Myocyte (in vitro differentiated cells): ENCODE results near the gene NCOA1. TPM values are rescaled to one million over a fixed set of nuclear protein-coding genes. Genes with fewer than 3 reads are reported as not detected.
"Not testable (repeated sequence)": the region's sequence is repeated elsewhere in the genome, so short reads cannot be mapped to it uniquely, and the experiment has no call there.

Experiments used
- DNase-seq: peaks from one replicate; pipeline ENCODE4 v3.0.0-alpha.2; 2012; ENCODE audit warnings: low read depth
- total RNA-seq: library from RNA; depleted of rRNA; stranded (reverse); fragments of >200 nt; gene quantifications from 2 replicates; pipeline ENCODE4 v1.2.3, GENCODE V29; 2014

The NCOA1 gene
- total RNA-seq, 1 donor from 2014 or later, result 49.2 TPM

DNA sequence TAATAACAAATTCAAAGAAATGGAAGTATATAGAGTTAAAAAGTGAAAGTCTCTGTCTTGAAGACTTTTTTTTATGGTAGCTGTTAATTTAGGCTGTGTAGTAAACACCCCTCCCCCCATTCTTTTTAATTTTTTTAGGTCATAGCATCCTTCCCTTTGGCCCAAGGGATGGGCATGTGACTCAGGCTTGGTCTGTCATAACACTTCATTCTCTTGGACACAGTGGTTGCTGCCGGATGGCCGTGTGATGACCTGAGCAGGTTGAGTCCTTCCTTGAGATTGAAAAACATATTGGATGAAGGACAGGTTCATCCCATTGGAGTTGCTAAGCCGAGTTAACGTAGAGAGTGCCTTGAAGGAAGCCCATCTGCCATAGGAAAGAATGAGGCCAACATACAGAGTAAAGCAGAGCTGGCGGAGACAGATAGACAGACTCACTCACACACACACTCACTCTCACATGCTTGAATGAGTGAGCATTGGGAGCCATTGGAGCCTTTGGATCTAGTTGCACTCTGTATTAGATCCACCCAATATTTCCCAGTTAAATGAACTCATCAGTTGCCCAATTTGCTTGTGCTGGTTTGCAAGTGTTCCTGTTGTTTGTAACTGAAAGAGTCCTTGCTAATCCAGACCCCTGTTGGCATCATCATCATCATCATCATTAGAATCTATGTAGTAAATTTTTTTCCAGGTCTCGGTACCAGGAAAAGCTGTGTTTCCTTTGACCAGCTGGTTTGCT, 14.7 kb downstream of the NCOA1 start:
- no peak for DNase-seq

DNA sequence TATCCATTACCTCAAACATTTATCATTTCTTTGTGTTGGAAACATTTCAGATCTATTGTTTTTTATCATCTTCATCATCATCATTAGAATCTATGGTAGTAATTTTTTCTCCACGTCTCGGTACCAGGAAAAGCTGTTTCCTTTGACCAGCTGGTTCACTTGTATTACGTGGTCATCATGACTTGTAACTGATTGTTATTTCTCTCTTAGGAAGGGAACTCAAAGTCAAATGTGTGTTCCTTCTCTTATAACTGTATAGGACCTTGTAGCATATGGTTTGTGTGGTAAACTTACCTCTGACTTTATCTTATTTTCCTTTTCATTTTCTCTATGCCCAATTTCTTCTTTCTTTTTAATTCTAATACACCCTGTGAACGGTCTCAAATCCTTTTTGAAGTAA, 16.5 kb downstream of the NCOA1 start:
- DNase-seq, result no peak

DNA sequence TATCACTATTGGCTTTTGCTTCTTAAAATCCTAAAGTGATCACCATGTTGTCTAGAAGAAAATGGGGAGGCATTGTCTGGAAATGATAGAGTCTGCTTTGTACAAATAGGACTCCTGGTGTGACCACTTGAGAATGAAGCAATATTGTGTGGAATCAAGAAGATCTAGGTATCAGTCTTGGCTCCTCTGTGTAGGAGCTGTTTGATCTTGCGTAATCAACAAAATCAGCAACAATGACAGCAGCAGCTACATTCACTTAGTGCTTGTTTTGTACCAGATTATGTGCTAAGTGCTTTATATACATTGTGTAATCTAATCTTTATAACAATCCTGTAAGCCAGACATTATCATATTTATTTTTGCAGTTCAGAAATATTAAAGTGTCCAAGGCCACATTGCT, 17.8 kb downstream of the NCOA1 start:
- no peak for DNase-seq

DNA sequence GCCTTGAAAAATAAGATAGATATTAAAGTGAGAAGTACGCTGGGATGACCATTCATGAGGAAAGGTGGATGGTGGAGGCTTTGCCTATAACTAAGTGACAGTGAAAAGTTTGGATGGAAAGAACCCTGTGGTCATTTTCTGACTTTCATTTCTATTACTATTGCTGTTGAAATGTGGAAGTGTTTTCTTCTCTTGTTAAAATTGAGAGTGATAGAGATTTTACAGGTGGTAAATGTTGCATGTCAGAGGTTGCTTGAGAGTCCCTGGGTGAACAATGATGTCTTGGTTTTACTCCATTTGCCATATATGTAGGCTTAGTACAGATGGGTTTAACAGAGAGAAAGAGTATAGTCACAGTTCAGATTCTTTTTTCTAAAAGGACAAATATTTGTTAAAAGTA, 18.4 kb downstream of the NCOA1 start:
- DNase-seq, result no peak

DNA sequence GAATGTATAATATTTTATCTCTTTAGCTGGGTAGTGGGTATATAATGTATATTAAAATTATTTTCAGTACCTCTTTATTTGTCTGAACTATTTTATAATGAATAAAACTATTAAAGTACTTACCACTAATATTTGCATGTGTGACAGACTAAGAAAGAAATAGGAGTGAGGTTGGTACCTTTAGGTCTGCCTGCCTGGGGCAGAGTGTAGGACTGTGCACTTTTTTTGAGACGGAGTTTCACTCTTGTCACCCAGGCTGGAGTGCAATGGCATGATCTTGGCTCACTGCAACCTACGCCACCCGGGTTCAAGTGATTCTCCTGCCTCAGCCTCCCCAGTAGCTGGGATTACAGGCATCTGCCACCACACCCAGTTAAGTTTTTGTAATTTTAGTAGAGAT, 18.8 kb downstream of the NCOA1 start:
- no peak for DNase-seq

DNA sequence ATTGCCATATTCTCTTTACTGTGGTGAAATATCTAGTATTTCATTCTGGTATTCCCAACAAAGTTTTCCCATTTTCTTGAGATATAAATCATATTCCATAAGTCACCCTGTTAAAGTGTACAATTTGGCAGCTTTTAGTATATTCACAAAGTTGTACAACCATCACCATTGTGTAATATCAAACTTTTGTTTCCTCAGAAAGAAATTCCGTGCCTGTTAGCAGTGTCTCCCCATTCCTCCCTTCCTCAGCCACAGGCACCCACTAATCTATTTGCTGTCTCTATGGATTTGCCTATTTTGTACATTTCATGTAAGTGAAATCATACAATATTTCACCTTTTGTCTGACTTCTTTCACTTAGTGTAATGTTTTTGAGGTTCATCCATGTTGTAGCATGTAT, 19.7 kb downstream of the NCOA1 start:
- no peak for DNase-seq

DNA sequence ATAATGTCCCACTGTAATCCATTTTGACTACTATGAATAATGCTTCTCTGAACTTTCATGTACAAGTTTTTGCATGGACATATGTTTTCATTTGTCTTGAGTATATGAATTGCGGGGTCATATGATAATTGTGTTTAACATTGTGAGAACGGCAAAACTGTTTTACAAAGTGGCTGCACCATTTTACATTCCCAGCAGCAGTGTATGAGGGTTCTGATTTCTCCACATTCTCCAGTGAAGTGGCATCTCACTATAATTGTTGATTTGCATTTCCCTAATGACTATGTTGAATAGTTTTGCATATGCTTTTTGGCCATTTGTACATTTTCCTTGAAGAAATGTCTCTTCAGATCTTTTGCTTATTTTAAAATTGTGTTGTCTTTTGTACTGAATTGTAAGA, 20.1 kb downstream of the NCOA1 start:
- DNase-seq, result no peak

DNA sequence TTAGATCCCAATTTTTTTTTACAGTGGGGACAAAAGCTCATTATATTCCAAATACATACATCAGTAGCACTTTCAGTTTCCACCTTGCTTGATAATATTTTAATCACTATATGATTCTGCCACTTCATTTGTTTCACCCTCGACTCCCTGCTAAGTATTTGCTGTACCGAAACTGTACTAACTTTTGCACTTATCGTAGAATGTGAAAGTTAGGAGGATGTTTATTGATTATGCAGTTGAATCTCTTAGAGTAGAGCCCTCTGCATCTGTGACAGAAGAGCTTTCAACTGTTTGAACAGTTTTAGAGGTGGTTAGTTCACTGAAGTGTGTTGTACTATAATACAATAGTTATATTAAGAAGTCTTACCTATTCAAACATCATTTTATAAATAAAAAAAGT, 20.8 kb downstream of the NCOA1 start:
- no peak for DNase-seq

DNA sequence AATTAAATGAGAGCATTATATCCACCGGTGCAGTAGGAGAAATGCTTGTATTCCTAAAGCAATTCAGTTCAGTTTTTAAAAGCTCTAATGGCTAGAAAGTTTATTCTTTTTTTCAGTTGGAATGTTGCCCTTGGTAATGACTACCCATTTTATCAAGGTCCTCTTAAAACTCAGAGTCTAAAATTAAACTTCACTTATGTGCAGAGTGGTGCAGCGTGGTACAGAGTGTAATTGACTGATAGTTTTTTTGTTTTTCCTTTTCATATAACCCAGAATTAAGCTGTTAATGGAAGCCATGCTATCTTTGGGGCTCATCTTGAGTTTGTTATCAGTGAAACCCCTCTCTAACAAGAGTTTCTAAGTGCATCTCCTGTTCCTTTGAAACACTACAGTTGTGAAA, 21.4 kb downstream of the NCOA1 start:
- no peak for DNase-seq

DNA sequence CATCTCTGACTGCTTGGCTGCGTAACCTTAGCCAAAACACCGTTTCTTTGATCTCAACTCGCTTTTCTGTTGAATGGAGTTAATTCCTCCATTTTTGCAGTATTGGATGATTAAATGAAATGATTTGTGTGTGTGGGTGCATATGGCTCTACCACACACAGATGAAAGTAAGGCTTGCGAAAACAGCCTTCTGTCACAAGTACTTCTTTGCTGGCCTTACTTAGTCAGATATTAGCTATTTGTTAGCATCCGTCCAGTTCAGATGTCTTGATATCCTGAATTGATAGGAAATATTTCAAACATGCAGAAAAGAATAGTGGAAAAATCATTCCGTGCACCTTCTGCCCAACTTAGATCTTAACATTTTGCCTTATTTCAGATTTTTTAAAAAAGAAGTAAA, 21.8 kb downstream of the NCOA1 start:
- DNase-seq, result no peak

DNA sequence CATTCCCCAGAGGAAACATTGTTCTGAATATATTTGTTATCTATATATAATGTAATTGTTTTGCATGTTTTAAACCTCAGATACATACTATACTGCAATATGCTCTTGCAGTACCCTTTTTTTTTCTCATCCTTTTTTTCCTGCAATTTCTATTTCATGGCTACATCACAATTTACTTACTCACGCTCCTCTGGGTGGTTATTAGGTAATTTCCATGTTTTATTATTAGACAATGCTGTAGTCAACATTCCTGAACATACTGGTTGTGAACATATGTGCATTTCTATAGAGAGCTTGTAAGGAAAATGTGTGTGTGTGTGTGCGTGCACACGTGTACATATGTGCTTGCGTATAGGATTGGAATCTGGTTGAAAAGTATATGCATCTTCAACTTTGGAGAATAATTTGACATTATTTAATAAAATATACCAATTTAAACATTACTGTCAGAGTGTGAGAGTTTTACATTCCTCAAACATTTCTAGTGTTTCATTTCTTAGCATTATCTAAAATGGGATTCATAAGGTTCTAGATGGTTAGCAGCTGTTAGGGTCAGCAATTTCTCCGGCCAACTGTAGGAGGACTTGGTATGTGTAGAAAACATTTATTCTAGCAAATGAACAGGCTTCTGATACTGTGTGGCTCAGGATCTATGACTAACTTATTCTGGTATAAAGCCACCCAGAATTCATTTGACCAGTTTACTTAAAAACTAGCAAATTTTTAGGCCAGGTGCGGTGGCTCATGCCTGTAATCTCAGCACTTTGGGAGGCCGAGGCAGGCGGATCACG, 22.4 kb downstream of the NCOA1 start:
- DNase-seq, result no peak

DNA sequence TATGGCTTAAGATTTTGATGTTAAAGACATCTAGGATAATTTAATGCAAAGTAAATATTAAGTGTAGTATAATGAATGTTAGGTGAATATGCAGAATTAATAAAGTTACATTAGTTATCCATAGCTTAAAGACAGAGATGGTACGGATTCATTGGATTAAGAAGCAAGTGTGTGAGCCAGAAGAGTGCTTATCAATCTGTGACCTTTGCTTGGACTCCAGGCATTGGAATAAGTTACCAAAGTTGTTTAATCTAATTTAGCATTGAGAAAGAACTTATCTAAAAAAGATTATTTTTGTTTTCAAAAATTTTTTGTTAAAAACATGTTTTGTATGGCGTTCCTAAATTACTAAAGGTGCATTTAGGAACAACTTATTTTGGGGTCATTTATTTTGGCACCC, 23.8 kb downstream of the NCOA1 start:
- no peak for DNase-seq

DNA sequence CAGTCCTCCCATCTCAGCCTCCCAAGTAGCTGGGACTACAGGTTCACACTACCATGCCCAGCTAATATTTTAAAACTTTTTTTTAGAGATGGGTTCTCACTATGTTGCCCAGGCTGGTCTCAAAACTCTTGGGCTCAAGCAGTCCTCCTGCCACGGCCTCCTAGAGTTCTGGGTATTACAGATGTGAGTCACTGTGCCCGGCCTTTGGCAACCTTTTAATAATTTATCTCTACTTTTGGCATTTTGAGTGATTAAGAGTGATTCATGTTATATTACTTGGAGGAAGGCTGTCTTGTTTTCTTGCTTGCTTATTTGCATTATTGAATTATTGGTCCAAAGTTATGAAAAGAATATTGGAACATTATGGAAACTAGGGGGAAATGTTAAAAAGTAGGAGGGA, 24.3 kb downstream of the NCOA1 start:
- DNase-seq, result no peak

DNA sequence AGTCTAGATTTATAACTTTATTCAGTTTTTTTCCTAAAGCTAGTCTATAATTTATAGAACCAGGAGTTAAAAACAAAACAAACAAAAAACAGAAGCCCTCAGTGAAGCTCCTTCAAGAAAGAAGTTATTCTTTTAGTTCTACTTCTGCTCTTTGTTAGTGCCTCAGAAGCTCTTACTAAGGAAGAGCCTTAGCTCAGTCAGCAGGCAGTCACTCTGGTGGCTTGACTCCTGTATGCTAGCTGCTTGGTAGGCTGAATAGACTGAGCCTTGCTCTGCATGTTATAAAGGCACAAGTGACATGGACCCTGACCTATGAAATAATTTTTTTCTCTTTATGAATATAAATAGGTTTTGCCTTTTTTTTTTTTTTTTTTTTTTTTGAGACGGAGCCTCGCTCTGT, 24.8 kb downstream of the NCOA1 start:
- DNase-seq, result no peak

DNA sequence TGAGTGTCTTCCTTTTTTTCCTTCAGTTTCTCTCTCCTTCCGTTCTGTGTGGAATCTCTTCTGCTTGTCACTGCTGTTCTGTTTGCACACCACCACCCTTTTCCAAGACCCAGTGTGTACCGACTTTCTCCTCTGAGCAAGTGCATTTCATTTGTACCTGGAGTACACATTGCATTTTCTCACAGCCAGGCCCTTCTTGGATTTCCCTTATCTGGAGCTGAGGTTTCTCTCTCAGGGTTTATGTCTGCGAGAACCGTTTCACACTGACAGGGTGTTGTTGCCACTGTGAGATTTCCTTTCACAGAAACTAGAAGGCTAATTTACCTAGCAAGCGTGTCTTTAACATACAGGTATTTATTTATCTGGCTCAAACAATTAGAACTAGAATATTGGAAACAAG, 26.2 kb downstream of the NCOA1 start:
- DNase-seq, result no peak

DNA sequence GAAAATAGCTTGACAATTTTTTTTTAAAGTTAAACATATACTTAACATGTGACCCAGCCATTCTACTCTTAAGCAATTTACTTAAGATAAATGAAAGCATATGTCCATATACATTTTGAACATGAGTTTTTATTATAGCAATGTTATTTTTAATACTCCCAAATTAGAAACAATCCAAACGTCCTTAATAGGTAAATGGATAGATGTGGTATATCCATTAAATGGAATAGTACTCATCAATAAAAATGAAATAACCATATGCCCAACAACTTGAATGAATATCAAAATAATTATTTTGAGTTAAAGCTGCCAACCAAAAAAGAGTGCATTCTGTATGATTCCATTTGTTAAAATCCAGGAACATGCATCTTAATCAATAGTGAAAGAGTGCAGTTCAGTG, 29.1 kb downstream of the NCOA1 start:
- DNase-seq, result no peak

DNA sequence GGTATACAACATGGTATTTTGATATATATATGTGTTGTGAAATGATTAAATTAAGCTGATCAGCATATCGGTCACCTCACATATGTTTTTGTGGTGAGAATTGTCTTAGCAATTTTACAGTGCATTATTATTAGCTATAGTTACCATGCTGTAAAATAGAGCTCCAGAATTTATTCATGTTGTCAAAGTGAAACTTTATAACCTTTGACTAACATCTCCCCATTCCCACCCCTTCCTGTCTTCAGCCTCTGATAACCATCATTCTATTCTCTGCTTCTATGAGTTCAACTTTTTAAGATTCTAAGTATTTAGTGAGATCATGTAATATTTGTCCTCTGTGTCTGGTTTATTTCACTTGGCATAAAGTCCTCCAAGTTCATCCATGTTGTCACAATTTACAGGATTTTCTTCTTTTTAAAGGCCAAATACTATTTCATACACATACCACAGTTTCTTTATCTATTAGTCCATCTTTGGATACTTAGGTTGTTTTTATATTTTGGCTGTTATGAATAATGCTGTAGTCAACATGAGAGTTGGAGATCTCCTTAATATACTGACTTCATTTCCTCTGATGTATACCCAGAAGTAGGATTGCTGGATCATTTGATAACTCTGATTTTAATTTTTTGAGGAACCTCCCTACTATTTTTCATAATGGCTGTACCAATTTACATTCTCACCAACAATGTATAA, 30.3 kb downstream of the NCOA1 start:
- no peak for DNase-seq

DNA sequence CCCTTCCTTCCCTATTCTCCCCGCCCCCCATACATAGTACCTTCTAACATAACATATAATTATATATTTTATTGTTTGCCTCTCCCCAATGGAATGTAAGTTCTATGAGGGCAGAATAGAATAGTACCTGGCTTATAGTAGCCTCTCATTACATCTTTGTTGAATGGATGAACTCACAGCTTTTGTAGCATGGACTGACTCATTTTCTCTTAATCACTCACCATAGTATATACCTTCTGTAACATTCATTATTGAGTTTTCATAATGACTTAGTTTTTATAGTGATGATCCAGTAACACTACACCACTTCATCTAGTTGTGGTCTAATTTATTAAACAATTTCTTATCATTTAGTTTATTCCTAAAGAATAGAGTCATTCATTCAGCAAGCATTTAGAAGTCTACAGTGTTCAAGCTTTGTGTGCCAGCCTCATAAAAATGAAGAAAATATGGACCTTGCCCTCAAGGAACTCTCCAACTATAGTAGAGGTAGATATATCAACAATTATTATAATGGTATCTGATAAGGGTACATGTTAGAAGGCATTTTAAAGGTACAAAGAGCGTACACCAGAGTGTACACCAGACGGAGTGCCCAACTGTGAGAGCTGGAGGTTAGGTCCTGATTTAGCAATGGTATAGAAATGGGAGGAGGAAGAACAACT, 31.1 kb downstream of the NCOA1 start:
- DNase-seq, result no peak

DNA sequence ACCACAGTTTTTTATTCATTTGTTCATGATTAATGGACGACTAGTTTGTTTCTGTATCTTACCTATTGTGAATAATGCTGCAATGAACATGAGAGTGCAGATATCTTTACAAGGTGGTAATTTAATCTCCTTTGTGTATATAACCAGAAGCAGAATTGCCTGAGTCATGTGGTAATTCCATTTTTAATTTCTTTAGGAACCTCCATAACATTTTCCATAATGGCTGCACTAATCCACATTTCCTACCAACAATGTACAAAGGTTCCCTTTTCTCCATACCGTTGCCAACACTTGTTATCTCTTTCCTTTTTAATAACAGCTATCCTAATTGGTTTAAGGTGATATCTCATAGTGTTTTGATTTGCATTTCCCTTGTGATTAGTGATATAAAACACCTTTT, 36.5 kb downstream of the NCOA1 start:
- DNase-seq, result no peak

DNA sequence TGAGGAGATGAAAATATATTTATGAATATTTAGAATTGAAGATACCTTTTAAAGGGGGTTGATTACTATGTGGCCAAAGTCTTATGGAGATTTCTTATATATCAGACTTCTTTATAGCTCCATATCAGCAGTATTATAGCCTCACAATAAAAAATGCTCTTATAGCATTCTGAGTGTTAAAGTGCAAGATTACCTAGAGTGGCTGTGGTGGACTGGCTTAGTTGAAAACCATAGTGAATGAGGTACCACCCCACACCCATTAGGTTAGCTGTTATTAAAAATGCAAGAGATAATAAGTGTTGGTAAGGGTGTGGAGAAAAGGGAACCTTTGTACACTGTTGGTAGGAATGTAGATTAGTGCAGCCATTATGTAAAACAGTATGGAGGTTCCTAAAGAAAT, 39.7 kb downstream of the NCOA1 start:
- no peak for DNase-seq

DNA sequence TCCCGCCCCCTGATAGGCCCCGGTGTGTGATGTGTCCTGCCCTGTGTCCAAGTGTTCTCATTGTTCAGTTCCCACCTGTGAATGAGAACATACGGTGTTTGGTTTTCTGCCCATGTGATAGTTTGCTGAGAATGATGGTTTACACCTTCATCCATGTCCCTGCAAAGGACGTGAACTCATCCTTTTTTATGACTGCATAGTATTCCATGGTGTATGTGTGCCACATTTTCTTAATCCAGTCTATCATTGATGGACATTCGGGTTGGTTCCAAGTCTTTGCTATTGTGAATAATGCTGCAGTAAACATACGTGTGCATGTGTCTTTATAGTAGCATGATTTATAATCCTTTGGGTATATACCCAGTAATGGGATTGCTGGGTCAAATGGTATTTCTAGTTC, 40.6 kb downstream of the NCOA1 start:
- DNase-seq, result not testable (repeated sequence)

DNA sequence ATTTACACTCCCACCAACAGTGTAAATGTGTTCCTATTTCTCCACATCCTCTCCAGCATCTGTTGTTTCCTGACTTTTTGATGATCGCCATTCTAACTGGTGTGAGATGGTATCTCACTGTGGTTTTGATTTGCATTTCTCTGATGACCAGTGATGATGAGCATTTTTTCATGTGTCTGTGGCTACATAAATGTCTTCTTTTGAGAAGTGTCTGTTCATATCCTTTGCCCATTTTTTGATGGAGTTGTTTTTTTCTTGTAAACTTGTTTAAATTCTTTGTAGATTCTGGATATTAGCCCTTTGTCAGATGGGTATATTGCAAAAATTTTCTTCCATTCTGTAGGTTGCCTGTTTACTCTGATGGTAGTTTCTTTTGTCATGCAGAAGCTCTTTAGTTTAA, 41.0 kb downstream of the NCOA1 start:
- not testable (repeated sequence) for DNase-seq
